ENCODE results near the gene EIF2S2.

GRCh38 chr20:34090645-34091044 lies 21.4 kb downstream of the EIF2S2 start:
- no peak for TF ChIP-seq CTCF (IDR thresholded peaks at IDR 0.05)
- TF ChIP-seq EZH2 (IDR thresholded peaks at IDR 0.05; ENCODE audit: borderline replicate concordance, insufficient read depth, low read depth, low read length, poor library complexity, severe bottlenecking), result no peak
